Spleen (tissue), 7 donors: ENCODE results near the gene HDAC4.

Experiments
- CTCF ChIP-seq, 11 experiments: fragments of 200-600 bp in 7 of 11; fragments of 450-650 bp in 4 of 11; sonication (generic) in 4 of 11; IDR thresholded peaks in 8 of 11; conservative IDR thresholded peaks in 3 of 11; 1 replicate in 7 of 11; 2 replicates in 4 of 11; pipeline versions ENCODE4 v1.4.0 to v1.8.0; 2016 to 2021; ENCODE audit warnings: antibody characterized with exemption in 11 of 11, inconsistent platforms in 4 of 11, mild to moderate bottlenecking in 1 of 11
- POLR2A ChIP-seq, 3 donors: fragments of 450-650 bp; IDR thresholded peaks; one replicate each; pipeline ENCODE4 v1.5.1; 2017; ENCODE audit warnings: antibody characterized with exemption in 3 of 3, mild to moderate bottlenecking in 1 of 3
- donor health status: DM: no; HTN: no; CAD: no; lungs with moderate emphysema.
- donor health status: DM: no; HTN: no; CAD: no.
- donor health status: DM: no; HTN: no; CAD: no.

- TF ChIP-seq POLR2A (IDR thresholded peaks at IDR 0.05) (no peak), CTCF (IDR thresholded peaks at IDR 0.05 in 8 of 11, conservative IDR thresholded peaks at IDR 0.05 in 3 of 11) (no peak)
These were observed 51.2 kb downstream of the HDAC4 start for GRCh38 chr2:239349453-239350135.
